Fibroblast of mammary gland (primary cell): ENCODE results near the gene DRC3.

Experiments
- DNase-seq: peaks from one replicate; pipeline ENCODE4 v3.0.0-alpha.2; 2010; ENCODE audit warnings: low read depth
- H3K4me3 ChIP-seq: 2 replicates; pipeline ENCODE4 v1.5.1; 2011; ENCODE audit warnings: low read depth, mild to moderate bottlenecking, low read length, moderate library complexity; ENCODE audit not compliant: control insufficient read depth
- CTCF ChIP-seq: conservative IDR thresholded peaks from 2 replicates; pipeline ENCODE4 v1.5.1; 2011; ENCODE audit warnings: low read depth, low read length, inconsistent platforms; ENCODE audit not compliant: control insufficient read depth, insufficient read depth

Gene DRC3

GRCh38 chr17:17929655-17930380 is 42.8 kb upstream of the DRC3 start:
- no peak for DNase-seq
- TF ChIP-seq CTCF: no peak
- H3K4me3 ChIP-seq: no peak overlapping the region

GRCh38 chr17:17930674-17931073 is 42.0 kb upstream of the DRC3 start:
- DNase-seq: no peak
- no peak overlapping the region for H3K4me3 ChIP-seq
- TF ChIP-seq CTCF: no peak

DNA sequence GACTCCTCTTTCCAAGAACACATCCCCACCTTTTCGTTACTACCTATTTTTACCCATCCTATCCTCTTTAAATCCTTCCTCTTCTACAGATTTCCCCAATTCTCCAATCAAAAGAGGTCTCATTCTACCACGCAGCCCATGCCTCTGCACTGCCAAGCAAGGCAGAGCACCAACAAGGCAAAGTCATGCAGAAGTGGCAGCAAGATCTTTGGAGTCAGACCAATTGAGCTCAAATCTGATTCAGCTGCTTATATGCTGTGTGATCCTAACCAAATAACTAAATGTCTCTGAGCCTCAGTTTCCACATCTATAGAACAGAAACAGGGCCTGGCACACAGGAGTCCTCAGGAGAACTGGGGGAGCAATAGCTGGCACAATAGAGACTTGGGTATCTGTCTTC is 41.5 kb upstream of the DRC3 start:
- DNase-seq: no peak
- TF ChIP-seq CTCF: no peak
- H3K4me3 ChIP-seq: no peak overlapping the region

- H3K4me3 ChIP-seq: no peak overlapping the region
- no peak for TF ChIP-seq CTCF
- peak; percentile 57 for DNase-seq
Observed at GRCh38 chr17:17933775-17934174, 38.9 kb upstream of the DRC3 start.

GRCh38 chr17:17934214-17934613 is 38.4 kb upstream of the DRC3 start:
- H3K4me3 ChIP-seq: no peak overlapping the region
- no peak for TF ChIP-seq CTCF
- no peak for DNase-seq

DNA sequence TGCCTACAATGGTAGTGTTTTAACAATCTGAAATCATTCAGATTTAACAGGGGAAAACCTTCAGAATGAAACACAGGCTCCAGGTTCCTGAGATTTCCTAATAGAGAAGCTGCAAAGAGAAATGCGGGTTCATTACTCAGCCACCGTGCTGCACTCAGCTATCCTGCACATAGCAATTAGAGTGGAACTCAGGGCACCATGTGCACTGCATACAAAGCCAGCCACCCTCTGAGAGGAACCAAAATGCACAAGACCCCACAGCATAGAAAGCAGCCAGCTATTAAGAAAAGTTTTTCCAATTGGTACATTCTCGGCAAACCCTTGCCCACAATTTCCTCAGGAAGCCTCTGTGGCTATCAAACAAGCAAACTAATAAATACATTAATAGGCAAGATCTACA is 37.9 kb upstream of the DRC3 start:
- TF ChIP-seq CTCF: no peak
- H3K4me3 ChIP-seq: no peak overlapping the region
- DNase-seq: no peak
